GM18861 (cell line): ENCODE data around the gene MPPED2.
"Not testable (repeated sequence)": the region's sequence is repeated elsewhere in the genome, so short reads cannot be mapped to it uniquely, and the experiment has no call there.

Experiments
- ATAC-seq: cut with Tn5 transposase; IDR thresholded peaks from one replicate; pipeline ENCODE4 v1.9.1; 2021; ENCODE audit not compliant: unreplicated experiment

MPPED2 gene

GRCh38 chr11:30579415-30580175 lies 6.6 kb downstream of the MPPED2 start:
- no peak for ATAC-seq

- no peak for ATAC-seq
Measured at GRCh38 chr11:30578406-30578805, 7.7 kb downstream of the MPPED2 start.

- no peak for ATAC-seq
Measured at GRCh38 chr11:30573951-30574350, 12.2 kb downstream of the MPPED2 start.

GRCh38 chr11:30568931-30569330 lies 17.2 kb downstream of the MPPED2 start:
- no peak for ATAC-seq

GRCh38 chr11:30567644-30568043 lies 18.5 kb downstream of the MPPED2 start:
- no peak for ATAC-seq

GRCh38 chr11:30567120-30567519 lies 19.0 kb downstream of the MPPED2 start:
- ATAC-seq = no peak

- ATAC-seq = no peak
Measured at GRCh38 chr11:30566482-30566881, 19.7 kb downstream of the MPPED2 start.

- no peak for ATAC-seq
Measured at GRCh38 chr11:30565027-30565426, 21.1 kb downstream of the MPPED2 start.

GRCh38 chr11:30561691-30562415 lies 24.3 kb downstream of the MPPED2 start:
- no peak for ATAC-seq

- ATAC-seq = no peak
Measured at GRCh38 chr11:30560206-30561106, 25.7 kb downstream of the MPPED2 start.

GRCh38 chr11:30559004-30559403 lies 27.1 kb downstream of the MPPED2 start:
- ATAC-seq = no peak

GRCh38 chr11:30554587-30554986 lies 31.6 kb downstream of the MPPED2 start:
- ATAC-seq = not testable (repeated sequence)

- ATAC-seq = no peak
Measured at GRCh38 chr11:30553521-30554110, 32.5 kb downstream of the MPPED2 start.

GRCh38 chr11:30552839-30553238 lies 33.3 kb downstream of the MPPED2 start:
- no peak for ATAC-seq

GRCh38 chr11:30550022-30550542 lies 36.1 kb downstream of the MPPED2 start:
- ATAC-seq = no peak

GRCh38 chr11:30549565-30549964 lies 36.6 kb downstream of the MPPED2 start:
- ATAC-seq = no peak

- ATAC-seq = no peak
Measured at GRCh38 chr11:30546334-30546733, 39.8 kb downstream of the MPPED2 start.

GRCh38 chr11:30545507-30545906 lies 40.6 kb downstream of the MPPED2 start:
- no peak for ATAC-seq

- ATAC-seq = no peak
Measured at GRCh38 chr11:30543066-30543465, 43.1 kb downstream of the MPPED2 start.

GRCh38 chr11:30540781-30541180 lies 45.4 kb downstream of the MPPED2 start:
- ATAC-seq = no peak

GRCh38 chr11:30538251-30538650 lies 47.9 kb downstream of the MPPED2 start:
- ATAC-seq = no peak
